Measurements from ENCODE around the gene E2F6. TPM values are rescaled to one million over a fixed set of nuclear protein-coding genes. Genes with fewer than 3 reads are reported as not detected.

Gene E2F6
- total and polyA plus RNA-seq, 2 donors (not counting 3 experiments of a cell fraction or from before 2014, with no cell fraction given) = 7.9 to 15.7 TPM

GRCh38 chr2:11412449-11412810 lies 53.5 kb downstream of the E2F6 start:
- peak overlapping the region; percentile 47 for H2AFZ ChIP-seq (ENCODE audit: low read depth, low read length)
- H3K79me2 ChIP-seq (ENCODE audit: control insufficient read depth, insufficient read depth, low read length) = no peaks in the 10 kb centered on the region
- BruUV-seq (replicated peaks) = no TSS peak
- DNase-seq (ENCODE audit: low read depth, low spot score) = no peak
- CTCF ChIA-PET = interaction anchor here (0.7 to 13.6 kb wide), 41 partner anchors 10 to 580 kb away, joined by 3 to 364 read pairs (median 5); partner anchors contain the start of genes ROCK2 and SLC66A3
- H3K9me3 ChIP-seq (replicated peaks; ENCODE audit: control insufficient read depth, insufficient read depth, low read length) = no peaks in the 10 kb centered on the region
- dilution Hi-C loops (cut with MboI; ENCODE audit: extremely low pct_ligation_motif_present, low sequenced_read_pairs) = no loop called here
- H3K9ac ChIP-seq (replicated peaks; ENCODE audit: extremely low read depth, insufficient read depth, low read length) = no peak overlapping the region
- H4K20me1 ChIP-seq (replicated peaks; ENCODE audit: control insufficient read depth, extremely low read depth, insufficient read depth, low read length) = no peaks in the 10 kb centered on the region
- no peak overlapping the region for H3K4me3 ChIP-seq (replicated peaks in 1 of 3; ENCODE audit: insufficient read depth in 1 of 3, low read depth in 1 of 3, low read length in 3 of 3)
- H3K27ac ChIP-seq (ENCODE audit: insufficient read depth, low read depth, low read length) = no peak overlapping the region
- intact Hi-C loops (cut with micrococcal nuclease) = loop anchor here (1.0 kb wide), 4 partner anchors 38 to 280 kb away; no protein-coding TSS in a partner anchor
- no peaks in the 10 kb centered on the region for H3K27me3 ChIP-seq (ENCODE audit: control insufficient read depth in 2 of 2, insufficient read depth in 2 of 2, low read length in 2 of 2)
- TF ChIP-seq POLR2A (IDR thresholded peaks at IDR 0.05; ENCODE audit: low read depth, low read length) (no peak), JUN (IDR thresholded peaks at IDR 0.05; ENCODE audit: borderline replicate concordance, insufficient read depth, insufficient read length, low read depth) (no peak), GATA2 (IDR thresholded peaks at IDR 0.05; ENCODE audit: insufficient read depth, insufficient read length, low read depth, low read length) (no peak), EZH2 (IDR thresholded peaks at IDR 0.05; ENCODE audit: borderline replicate concordance, low read depth, low read length, severe bottlenecking) (no peak), MYC (IDR thresholded peaks at IDR 0.05; ENCODE audit: low read depth, low read length) (no peak), FOS (IDR thresholded peaks at IDR 0.05; ENCODE audit: borderline replicate concordance, insufficient read depth, low read length) (no peak), POLR2AphosphoS5 (IDR thresholded peaks at IDR 0.05; ENCODE audit: insufficient read depth, low read depth, low read length) (no peak)
- TF ChIP-seq, protein P1, sequence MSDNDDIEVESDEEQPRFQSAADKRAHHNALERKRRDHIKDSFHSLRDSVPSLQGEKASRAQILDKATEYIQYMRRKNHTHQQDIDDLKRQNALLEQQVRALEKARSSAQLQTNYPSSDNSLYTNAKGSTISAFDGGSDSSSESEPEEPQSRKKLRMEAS (IDR thresholded peaks at IDR 0.05; ENCODE audit: insufficient read depth, insufficient read length) = no peak
- TF ChIP-seq, protein P2, sequence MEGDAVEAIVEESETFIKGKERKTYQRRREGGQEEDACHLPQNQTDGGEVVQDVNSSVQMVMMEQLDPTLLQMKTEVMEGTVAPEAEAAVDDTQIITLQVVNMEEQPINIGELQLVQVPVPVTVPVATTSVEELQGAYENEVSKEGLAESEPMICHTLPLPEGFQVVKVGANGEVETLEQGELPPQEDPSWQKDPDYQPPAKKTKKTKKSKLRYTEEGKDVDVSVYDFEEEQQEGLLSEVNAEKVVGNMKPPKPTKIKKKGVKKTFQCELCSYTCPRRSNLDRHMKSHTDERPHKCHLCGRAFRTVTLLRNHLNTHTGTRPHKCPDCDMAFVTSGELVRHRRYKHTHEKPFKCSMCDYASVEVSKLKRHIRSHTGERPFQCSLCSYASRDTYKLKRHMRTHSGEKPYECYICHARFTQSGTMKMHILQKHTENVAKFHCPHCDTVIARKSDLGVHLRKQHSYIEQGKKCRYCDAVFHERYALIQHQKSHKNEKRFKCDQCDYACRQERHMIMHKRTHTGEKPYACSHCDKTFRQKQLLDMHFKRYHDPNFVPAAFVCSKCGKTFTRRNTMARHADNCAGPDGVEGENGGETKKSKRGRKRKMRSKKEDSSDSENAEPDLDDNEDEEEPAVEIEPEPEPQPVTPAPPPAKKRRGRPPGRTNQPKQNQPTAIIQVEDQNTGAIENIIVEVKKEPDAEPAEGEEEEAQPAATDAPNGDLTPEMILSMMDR (IDR thresholded peaks at IDR 0.05; ENCODE audit: extremely low read depth in 1 of 2, insufficient read depth in 1 of 2, low read depth in 1 of 2, low read length in 2 of 2) = no peak
- H3K9me1 ChIP-seq (replicated peaks; ENCODE audit: control insufficient read depth, extremely low read depth, insufficient read depth, low read length) = no peaks in the 10 kb centered on the region
- H3K4me2 ChIP-seq (ENCODE audit: insufficient read depth, low read length) = no peak overlapping the region
- FAIRE-seq = no peak
- POLR2A ChIA-PET = interaction anchor here (0.9 to 1.1 kb wide), 2 partner anchors 68 to 179 kb away, joined by 3 read pairs; partner anchors contain the start of gene ROCK2
- no peaks in the 10 kb centered on the region for H3K4me1 ChIP-seq (ENCODE audit: control insufficient read depth, extremely low read depth, insufficient read depth, low read length)
- H3K36me3 ChIP-seq (ENCODE audit: control insufficient read depth in 2 of 2, extremely low read depth in 1 of 2, insufficient read depth in 2 of 2, low read length in 2 of 2) = no peaks in the 10 kb centered on the region
